ENCODE measurements around the gene NRXN3.

Gene NRXN3

GRCh38 chr14:79638672-79639266, 1468.6 kb downstream of the NRXN3 start:
- no peak for TF ChIP-seq CTCF (IDR thresholded peaks at IDR 0.05; ENCODE audit: low read depth, low read length, missing control alignments)
- DNase-seq (ENCODE audit: low read depth), result no peak
- H3K4me3 ChIP-seq (ENCODE audit: low read depth, low read length), result no peak overlapping the region

- no peak for TF ChIP-seq CTCF (IDR thresholded peaks at IDR 0.05; ENCODE audit: low read depth, low read length, missing control alignments)
- H3K4me3 ChIP-seq (ENCODE audit: low read depth, low read length), result no peak overlapping the region
- DNase-seq (ENCODE audit: low read depth), result no peak
Measured at GRCh38 chr14:79639613-79640012, 1469.4 kb downstream of the NRXN3 start.

- no peak for TF ChIP-seq CTCF (IDR thresholded peaks at IDR 0.05; ENCODE audit: low read depth, low read length, missing control alignments)
- no peak overlapping the region for H3K4me3 ChIP-seq (ENCODE audit: low read depth, low read length)
- DNase-seq (ENCODE audit: low read depth), result no peak
Measured at GRCh38 chr14:79641371-79641770, 1471.2 kb downstream of the NRXN3 start.

GRCh38 chr14:79643132-79643531, 1473.0 kb downstream of the NRXN3 start:
- no peak for DNase-seq (ENCODE audit: low read depth)
- no peak for TF ChIP-seq CTCF (IDR thresholded peaks at IDR 0.05; ENCODE audit: low read depth, low read length, missing control alignments)

GRCh38 chr14:79645753-79646362, 1475.7 kb downstream of the NRXN3 start:
- no peak for TF ChIP-seq CTCF (IDR thresholded peaks at IDR 0.05; ENCODE audit: low read depth, low read length, missing control alignments)
- H3K4me3 ChIP-seq (ENCODE audit: low read depth, low read length), result no peak overlapping the region

More at GRCh38 chr14:79643132-79643531, 1473.0 kb downstream of the NRXN3 start:
- no peak overlapping the region for H3K4me3 ChIP-seq (ENCODE audit: low read depth, low read length)

GRCh38 chr14:79649856-79650255, 1479.7 kb downstream of the NRXN3 start:
- H3K4me3 ChIP-seq (ENCODE audit: low read depth, low read length), result no peak overlapping the region
- no peak for TF ChIP-seq CTCF (IDR thresholded peaks at IDR 0.05; ENCODE audit: low read depth, low read length, missing control alignments)
- DNase-seq (ENCODE audit: low read depth), result no peak

More at GRCh38 chr14:79645753-79646362, 1475.7 kb downstream of the NRXN3 start:
- no peak for DNase-seq (ENCODE audit: low read depth)
